OCI-LY1 (cell line): ENCODE measurements around the gene C19orf44.
"Not testable (repeated sequence)": the region's sequence is repeated elsewhere in the genome, so short reads cannot be mapped to it uniquely, and the experiment has no call there.

Experiments
- EZH2 ChIP-seq: fragments of 200-600 bp; sonication (generic), shearing (Covaris generic); IDR thresholded peaks from 2 replicates; pipeline ENCODE4 v1.8.0; 2017; ENCODE audit warnings: borderline replicate concordance, mixed run types, mild to moderate bottlenecking, antibody characterized with exemption, low read length, moderate library complexity, mixed read lengths
- TF ChIP-seq, protein P1 (sequence below): fragments of 200-600 bp; sonication (generic), shearing (Covaris generic); IDR thresholded peaks from 2 replicates; pipeline ENCODE4 v1.5.1; 2017; ENCODE audit warnings: mild to moderate bottlenecking, antibody characterized with exemption, low read length, moderate library complexity, mixed read lengths

DNA sequence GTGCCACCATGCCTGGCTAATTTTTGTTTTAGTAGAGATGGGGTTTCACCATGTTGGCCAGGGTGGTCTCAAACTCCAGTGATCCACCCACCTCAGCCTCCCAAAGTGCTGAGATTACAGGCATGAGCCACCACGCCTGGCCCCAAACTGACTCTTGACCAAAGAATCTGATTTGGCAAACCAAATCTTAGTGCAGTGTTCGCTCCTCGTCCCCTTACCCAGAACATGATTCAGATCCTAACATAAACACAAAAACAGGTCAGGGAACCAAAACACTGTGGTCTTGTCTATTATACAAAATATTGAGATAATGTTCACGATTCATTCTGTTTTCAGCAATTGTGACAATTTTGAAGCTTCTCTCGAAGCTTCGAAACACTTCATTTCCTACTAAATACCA, 55.7 kb downstream of the C19orf44 start:
- TF ChIP-seq, protein P1, sequence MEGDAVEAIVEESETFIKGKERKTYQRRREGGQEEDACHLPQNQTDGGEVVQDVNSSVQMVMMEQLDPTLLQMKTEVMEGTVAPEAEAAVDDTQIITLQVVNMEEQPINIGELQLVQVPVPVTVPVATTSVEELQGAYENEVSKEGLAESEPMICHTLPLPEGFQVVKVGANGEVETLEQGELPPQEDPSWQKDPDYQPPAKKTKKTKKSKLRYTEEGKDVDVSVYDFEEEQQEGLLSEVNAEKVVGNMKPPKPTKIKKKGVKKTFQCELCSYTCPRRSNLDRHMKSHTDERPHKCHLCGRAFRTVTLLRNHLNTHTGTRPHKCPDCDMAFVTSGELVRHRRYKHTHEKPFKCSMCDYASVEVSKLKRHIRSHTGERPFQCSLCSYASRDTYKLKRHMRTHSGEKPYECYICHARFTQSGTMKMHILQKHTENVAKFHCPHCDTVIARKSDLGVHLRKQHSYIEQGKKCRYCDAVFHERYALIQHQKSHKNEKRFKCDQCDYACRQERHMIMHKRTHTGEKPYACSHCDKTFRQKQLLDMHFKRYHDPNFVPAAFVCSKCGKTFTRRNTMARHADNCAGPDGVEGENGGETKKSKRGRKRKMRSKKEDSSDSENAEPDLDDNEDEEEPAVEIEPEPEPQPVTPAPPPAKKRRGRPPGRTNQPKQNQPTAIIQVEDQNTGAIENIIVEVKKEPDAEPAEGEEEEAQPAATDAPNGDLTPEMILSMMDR = not testable (repeated sequence)
- not testable (repeated sequence) for TF ChIP-seq EZH2
